GM19043 (cell line): ENCODE data around the gene HDAC9.
A peak's percentile ranks its signal among the peaks of the same experiment; 100 is the strongest.

Experiments used
- ATAC-seq: cut with Tn5 transposase; IDR thresholded peaks from one replicate; pipeline ENCODE4 v1.9.1; 2021; ENCODE audit warnings: low read depth; ENCODE audit not compliant: unreplicated experiment

The HDAC9 gene

DNA sequence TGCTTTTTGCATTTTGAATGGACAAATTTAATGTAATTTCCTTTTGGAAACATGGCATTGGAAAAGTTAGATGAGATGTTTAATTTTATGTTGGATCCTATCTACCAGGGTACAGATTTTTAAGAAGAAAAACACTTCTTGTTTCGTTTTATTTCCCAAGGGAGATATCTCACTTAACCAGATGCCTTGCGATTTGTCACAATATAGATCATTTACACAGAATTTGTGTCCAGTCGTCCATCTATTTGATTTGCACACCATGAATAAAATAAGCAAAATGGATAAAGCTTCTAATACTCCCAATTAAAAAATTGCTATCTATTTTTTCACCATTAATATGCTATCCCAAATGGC lies 25.7 kb downstream of the HDAC9 start:
- no peak for ATAC-seq

GRCh38 chr7:18521945-18522566 lies 26.5 kb downstream of the HDAC9 start:
- ATAC-seq, result peak; percentile 59

DNA sequence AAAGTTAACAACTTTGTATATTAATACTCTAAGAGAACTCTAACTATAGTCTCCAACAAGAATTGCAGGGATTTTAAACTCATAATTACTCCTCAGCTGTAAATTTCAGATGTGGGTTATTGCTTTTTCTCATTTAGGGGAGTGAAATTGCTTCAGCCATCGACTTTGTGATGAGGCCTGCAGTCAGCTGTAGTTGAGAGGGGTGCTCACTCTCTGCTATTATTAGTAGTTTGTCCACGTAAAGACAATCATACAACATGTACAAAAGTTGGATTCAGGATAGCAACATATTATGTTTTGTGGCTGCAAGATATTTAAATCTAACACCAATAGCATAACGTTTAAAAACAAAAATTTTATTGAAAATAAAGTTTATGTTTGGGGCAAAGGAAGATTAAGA lies 28.7 kb downstream of the HDAC9 start:
- no peak for ATAC-seq

GRCh38 chr7:18526368-18526878 lies 30.9 kb downstream of the HDAC9 start:
- no peak for ATAC-seq

GRCh38 chr7:18529239-18529638 lies 33.7 kb downstream of the HDAC9 start:
- ATAC-seq, result no peak

DNA sequence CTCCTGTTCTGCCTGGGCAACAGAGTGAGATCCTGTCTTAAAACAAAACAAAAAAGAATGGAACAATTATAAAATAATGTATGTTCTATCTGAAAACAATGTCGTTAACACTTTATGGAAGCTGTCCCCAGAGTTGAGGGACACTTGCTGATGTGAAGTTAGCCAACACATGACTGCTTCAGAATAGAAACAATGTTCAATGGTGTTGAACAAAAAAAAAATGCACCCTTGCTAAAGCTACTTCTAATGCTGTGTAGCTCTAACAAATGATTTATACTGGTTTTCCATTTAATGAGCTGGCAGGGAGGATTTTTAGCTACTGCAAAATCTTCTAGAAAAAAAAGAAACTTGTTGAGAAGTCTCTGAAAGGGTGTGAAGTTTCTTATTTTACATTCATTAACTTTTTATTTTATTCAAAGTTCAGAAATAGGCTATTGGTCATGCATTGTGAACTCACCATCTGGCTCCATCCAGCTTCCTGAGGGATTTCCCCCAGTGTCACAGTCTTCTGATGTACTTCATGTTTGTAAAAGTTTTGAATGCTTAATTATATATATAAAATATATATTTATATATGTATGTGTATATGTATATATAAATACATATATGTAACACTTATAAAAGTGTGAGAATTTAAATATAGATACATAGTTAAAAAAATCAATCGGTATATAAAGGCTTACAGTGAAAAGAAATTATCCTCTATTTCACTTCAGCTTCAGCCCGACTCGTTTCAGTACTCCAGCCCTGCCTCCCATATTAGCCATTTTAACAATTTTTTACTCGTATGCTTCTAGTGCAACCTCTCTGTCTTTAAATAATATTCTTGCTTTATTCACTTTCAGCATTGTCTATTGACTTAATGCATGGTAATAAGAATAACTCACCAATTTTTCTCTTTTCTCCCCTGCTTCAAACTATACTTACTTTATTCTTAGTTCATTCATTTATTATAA lies 35.0 kb downstream of the HDAC9 start:
- ATAC-seq, result peak; percentile 71

- no peak for ATAC-seq
These were observed 36.0 kb downstream of the HDAC9 start for GRCh38 chr7:18531539-18531938.

DNA sequence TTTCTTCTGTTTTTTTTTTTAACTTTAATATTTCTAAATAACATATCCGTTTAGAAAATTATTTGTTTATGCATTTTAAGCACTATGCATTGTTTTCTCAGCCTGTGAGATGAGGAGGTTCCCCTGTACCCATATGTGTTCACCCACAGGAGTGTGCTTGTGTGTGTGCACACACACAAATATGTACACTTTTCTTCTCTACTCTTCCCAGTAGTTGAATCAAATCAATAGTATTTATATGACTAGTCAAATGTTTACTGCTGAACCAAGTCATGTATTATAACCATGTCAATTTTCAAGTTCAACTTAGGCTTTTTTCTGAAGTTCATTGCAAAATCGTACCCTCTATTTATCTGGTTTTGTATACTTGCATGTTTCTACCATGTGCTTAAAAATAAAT lies 37.3 kb downstream of the HDAC9 start:
- no peak for ATAC-seq

DNA sequence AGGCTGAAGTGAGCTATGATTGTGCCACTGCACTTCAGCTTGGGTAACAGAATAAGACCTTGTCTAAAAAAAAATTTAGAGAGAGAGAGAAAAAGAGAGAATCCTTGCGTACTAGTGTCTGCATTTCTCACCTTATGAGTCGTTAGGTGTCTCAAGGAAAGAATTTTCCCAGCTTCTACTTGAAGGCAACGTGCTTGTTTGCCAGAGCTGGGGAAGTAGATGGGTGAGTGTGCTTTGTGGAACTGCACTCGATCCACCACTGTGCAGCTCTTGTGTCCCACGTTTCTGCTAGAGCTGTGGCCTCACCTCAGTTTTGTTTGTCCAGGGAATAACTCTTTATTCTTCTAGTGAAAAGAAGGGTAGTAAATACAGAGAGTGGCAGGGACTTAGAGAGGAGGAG lies 38.9 kb downstream of the HDAC9 start:
- no peak for ATAC-seq

DNA sequence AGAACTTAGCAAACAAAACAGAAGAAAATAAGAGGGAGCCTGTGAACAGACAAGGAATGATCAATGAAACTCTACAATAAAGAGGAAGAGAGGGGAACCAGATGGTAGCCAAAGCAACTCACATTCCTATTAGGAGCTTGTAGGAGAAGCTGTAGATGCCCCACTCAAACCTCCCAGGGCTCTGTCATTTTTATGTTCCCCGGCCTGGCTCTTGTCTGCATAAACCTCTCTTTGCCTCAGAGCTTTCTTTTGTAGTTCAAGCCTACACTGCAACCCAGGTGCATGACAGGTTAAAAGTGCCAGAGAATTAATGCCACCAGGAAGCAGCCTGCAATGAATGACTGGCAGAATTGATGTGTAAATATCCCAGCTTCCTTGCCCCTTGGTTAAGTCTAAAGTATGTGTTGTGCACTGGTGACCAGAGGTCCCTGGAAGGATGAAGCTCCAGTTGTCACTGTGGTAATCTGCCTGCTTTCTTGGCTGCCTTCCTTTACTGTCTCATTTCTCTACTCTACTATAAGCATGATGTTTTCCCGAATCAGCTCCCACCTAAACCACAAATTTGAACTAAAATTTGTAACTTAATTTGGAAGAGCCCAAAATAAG lies 40.4 kb downstream of the HDAC9 start:
- no peak for ATAC-seq

GRCh38 chr7:18536486-18536885 lies 40.9 kb downstream of the HDAC9 start:
- ATAC-seq, result no peak

DNA sequence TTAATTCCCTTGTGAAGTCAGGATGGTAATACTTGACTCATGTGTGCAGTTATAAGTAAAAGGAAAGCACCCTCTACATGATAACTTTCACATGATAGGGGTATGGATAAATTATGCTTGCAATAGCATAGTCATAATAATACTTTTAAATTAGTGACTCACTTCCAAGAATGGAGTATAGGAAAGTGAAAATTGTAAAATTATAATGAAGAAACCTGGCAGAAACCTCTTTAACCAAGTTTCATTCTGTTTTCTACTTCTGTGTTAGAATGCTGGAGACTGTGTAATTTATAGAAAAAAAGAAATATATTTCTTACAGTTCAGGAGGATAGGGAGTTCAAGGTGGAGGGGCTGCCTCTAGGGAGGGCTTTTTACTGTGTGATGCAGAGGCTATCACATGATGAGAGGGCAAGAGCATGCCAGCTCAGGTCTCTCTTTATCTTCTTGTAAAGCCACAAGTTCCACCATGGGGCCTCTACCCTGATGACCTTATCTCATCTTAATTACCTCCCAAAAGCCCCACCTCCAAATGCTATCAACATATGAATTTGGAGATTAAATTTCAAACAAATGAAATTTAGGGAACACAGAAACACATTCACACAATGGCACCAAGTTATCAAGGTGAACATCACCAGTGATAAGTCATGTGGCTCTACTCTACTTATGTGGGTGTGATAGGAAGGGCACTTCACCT lies 43.2 kb downstream of the HDAC9 start:
- peak; percentile 69 for ATAC-seq

DNA sequence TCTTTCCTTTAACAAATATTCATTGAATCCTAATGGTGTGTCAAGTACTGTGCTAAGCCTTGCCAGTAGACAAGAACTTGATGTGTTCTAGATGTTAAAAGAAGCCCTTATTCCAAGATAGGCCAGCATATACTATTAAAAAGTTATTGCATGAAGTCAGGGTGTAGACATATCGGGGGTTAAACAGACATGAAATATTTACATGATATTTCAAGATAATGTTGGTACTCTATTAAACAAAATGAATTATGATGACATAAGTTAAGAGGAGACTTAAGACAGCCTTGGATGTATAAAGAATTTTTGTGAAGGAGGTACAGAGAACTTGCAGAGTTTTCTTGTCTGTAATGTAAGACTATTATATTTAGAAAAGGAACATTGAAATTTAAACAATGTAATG lies 44.8 kb downstream of the HDAC9 start:
- ATAC-seq, result no peak

- no peak for ATAC-seq
These were observed 45.8 kb downstream of the HDAC9 start for GRCh38 chr7:18541181-18541870.

- no peak for ATAC-seq
These were observed 46.3 kb downstream of the HDAC9 start for GRCh38 chr7:18541871-18542212.

GRCh38 chr7:18546576-18546975 lies 51.0 kb downstream of the HDAC9 start:
- no peak for ATAC-seq

- peak; percentile 68 for ATAC-seq
These were observed 52.1 kb downstream of the HDAC9 start for GRCh38 chr7:18547509-18548187.

DNA sequence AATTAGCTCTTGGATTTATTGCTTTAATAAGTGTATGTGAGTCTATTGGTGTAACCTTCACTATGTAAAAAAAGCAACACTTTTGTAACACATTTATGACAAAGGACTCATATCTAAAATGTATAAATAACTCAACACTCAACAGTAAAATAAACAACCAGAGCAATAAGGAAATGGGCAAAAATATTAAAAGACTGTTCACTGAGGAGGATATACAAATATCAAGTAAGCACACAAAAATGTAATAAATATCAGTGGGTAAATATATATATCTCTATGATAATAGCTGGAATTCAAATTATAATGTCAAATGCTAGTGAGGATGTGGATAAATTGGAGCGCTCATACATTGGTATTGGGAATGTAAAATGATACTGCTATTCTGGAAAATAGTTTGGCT lies 53.0 kb downstream of the HDAC9 start:
- ATAC-seq, result no peak

GRCh38 chr7:18550574-18550973 lies 55.0 kb downstream of the HDAC9 start:
- ATAC-seq, result no peak
